ENCODE data around the gene NOL3. TPM values are rescaled to one million over a fixed set of nuclear protein-coding genes. Genes with fewer than 3 reads are reported as not detected.

Gene NOL3
- total and polyA plus RNA-seq, 2 of the 13 experiments (the other 11 are each of a cell fraction or from before 2014, with no cell fraction given), result 5.7 to 20.5 TPM

DNA sequence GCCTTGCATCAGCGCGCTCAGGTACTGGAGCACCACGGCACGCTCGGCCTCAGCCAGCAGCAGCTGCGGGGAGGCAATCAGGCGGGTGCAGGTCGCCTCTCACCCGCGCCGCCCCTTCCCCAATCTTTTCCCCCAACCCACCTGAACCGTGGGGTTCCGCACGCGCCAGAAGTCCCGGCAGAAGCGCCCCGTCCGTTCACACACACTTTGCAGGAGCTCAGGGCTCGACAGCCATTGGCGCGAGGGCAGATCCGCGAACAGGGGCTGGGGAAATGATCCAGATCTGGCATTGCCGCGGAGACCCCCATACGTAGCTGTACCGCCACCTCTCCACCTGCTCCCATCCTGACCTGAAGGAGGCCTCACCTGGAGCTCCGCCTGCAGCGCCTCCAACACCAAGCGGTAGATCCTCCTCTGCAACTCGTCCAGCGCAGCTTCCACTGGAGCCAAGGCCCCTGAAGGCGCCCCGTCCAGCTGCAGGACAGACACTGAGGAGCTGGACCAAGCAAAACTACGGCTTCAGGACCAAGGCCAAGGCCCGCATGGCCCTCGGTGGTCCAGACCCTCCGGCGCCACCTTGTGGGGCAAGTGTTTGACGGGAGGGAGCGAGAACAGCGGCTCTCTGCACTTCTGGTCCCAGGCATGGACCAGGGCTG lies 14.8 kb downstream of the NOL3 start (continued):
- TF ChIP-seq HOXA9 (CRISPR knock-in tag; IDR thresholded peaks at IDR 0.05; ENCODE audit: borderline replicate concordance) (peak; percentile 84), POLR2A (IDR thresholded peaks at IDR 0.05; ENCODE audit: insufficient read depth in 1 of 2, low read depth in 2 of 2, low read length in 2 of 2) (no peak), MEIS2 (CRISPR knock-in tag; IDR thresholded peaks at IDR 0.05) (peak; percentile 92), MED1 (CRISPR knock-in tag; IDR thresholded peaks at IDR 0.05) (peak; percentile 82), NFRKB (IDR thresholded peaks at IDR 0.05) (no peak), ZNF337 (CRISPR knock-in tag; IDR thresholded peaks at IDR 0.05; ENCODE audit: borderline replicate concordance, low read depth) (no peak), ZNF441 (CRISPR knock-in tag; IDR thresholded peaks at IDR 0.05; ENCODE audit: borderline replicate concordance) (peak; percentile 72; the same call in 1 of the 2 replicates), ZNF629 (CRISPR knock-in tag; conservative IDR thresholded peaks at IDR 0.05) (peak; percentile 52), ZNF839 (CRISPR knock-in tag; IDR thresholded peaks at IDR 0.05; ENCODE audit: borderline replicate concordance) (peak; percentile 94), ZNF879 (CRISPR knock-in tag; IDR thresholded peaks at IDR 0.05) (peak; percentile 53; the same call in 1 of the 2 replicates), MAFF (IDR thresholded peaks at IDR 0.05; ENCODE audit: low read depth, low read length) (0 out of 2 replicates have a peak, but pooled peaks have one; percentile 6), PLRG1 (conservative IDR thresholded peaks at IDR 0.05) (no peak), RAD51 (IDR thresholded peaks at IDR 0.05; ENCODE audit: borderline replicate concordance) (no peak), ZNF549 (CRISPR knock-in tag; IDR thresholded peaks at IDR 0.05) (0 out of 2 replicates have a peak, but pooled peaks have one; percentile 44), ZNF703 (CRISPR knock-in tag; IDR thresholded peaks at IDR 0.05; ENCODE audit: borderline replicate concordance) (no peak), POLR2AphosphoS5 (IDR thresholded peaks at IDR 0.05; ENCODE audit: low read depth, low read length) (no peak), ZFY (CRISPR knock-in tag; IDR thresholded peaks at IDR 0.05) (peak; percentile 73), ZNF326 (CRISPR knock-in tag; IDR thresholded peaks at IDR 0.05; ENCODE audit: borderline replicate concordance) (no peak), IRF2 (CRISPR knock-in tag; IDR thresholded peaks at IDR 0.05) (peak; percentile 98)
- TF ChIP-seq, protein P1, sequence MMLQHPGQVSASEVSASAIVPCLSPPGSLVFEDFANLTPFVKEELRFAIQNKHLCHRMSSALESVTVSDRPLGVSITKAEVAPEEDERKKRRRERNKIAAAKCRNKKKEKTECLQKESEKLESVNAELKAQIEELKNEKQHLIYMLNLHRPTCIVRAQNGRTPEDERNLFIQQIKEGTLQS (CRISPR knock-in tag; IDR thresholded peaks at IDR 0.05), result peak; percentile 77
- TF ChIP-seq, protein P2, sequence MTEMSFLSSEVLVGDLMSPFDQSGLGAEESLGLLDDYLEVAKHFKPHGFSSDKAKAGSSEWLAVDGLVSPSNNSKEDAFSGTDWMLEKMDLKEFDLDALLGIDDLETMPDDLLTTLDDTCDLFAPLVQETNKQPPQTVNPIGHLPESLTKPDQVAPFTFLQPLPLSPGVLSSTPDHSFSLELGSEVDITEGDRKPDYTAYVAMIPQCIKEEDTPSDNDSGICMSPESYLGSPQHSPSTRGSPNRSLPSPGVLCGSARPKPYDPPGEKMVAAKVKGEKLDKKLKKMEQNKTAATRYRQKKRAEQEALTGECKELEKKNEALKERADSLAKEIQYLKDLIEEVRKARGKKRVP (CRISPR knock-in tag; IDR thresholded peaks at IDR 0.05), result peak in 1 of 2 experiments; percentile 36; a peak in 1 of 4 replicates
- TF ChIP-seq, protein P3, sequence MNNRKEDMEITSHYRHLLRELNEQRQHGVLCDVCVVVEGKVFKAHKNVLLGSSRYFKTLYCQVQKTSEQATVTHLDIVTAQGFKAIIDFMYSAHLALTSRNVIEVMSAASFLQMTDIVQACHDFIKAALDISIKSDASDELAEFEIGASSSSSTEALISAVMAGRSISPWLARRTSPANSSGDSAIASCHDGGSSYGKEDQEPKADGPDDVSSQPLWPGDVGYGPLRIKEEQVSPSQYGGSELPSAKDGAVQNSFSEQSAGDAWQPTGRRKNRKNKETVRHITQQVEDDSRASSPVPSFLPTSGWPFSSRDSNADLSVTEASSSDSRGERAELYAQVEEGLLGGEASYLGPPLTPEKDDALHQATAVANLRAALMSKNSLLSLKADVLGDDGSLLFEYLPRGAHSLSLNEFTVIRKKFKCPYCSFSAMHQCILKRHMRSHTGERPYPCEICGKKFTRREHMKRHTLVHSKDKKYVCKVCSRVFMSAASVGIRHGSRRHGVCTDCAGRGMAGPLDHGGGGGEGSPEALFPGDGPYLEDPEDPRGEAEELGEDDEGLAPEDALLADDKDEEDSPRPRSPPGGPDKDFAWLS (CRISPR knock-in tag; IDR thresholded peaks at IDR 0.05; ENCODE audit: borderline replicate concordance), result peak; percentile 7; the same call in 1 of the 2 replicates
- TF ChIP-seq, protein P4, sequence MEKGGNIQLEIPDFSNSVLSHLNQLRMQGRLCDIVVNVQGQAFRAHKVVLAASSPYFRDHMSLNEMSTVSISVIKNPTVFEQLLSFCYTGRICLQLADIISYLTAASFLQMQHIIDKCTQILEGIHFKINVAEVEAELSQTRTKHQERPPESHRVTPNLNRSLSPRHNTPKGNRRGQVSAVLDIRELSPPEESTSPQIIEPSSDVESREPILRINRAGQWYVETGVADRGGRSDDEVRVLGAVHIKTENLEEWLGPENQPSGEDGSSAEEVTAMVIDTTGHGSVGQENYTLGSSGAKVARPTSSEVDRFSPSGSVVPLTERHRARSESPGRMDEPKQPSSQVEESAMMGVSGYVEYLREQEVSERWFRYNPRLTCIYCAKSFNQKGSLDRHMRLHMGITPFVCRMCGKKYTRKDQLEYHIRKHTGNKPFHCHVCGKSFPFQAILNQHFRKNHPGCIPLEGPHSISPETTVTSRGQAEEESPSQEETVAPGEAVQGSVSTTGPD (CRISPR knock-in tag; IDR thresholded peaks at IDR 0.05), result no peak
- TF ChIP-seq, protein P5, sequence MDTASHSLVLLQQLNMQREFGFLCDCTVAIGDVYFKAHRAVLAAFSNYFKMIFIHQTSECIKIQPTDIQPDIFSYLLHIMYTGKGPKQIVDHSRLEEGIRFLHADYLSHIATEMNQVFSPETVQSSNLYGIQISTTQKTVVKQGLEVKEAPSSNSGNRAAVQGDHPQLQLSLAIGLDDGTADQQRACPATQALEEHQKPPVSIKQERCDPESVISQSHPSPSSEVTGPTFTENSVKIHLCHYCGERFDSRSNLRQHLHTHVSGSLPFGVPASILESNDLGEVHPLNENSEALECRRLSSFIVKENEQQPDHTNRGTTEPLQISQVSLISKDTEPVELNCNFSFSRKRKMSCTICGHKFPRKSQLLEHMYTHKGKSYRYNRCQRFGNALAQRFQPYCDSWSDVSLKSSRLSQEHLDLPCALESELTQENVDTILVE (CRISPR knock-in tag; IDR thresholded peaks at IDR 0.05), result peak; percentile 94
- TF ChIP-seq, protein P6, sequence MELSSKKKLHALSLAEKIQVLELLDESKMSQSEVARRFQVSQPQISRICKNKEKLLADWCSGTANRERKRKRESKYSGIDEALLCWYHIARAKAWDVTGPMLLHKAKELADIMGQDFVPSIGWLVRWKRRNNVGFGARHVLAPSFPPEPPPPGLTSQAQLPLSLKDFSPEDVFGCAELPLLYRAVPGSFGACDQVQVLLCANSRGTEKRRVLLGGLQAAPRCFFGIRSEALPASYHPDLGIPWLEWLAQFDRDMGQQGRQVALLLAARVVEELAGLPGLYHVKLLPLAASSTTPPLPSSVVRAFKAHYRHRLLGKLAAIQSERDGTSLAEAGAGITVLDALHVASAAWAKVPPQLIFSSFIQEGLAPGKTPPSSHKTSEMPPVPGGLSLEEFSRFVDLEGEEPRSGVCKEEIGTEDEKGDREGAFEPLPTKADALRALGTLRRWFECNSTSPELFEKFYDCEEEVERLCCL (CRISPR knock-in tag; IDR thresholded peaks at IDR 0.05; ENCODE audit: borderline replicate concordance), result peak; percentile 96
